OCI-LY3 (cell line): ENCODE data around the gene NME9.

ENCODE experiments used
- CTCF ChIP-seq: fragments of 200-600, 300-600 bp; sonication (generic); IDR thresholded peaks from 2 replicates; pipeline ENCODE4 v1.5.1; 2014; ENCODE audit warnings: antibody characterized with exemption, low read length, low read depth
- EZH2phosphoT487 ChIP-seq: fragments of 200-600 bp; shearing (Covaris generic); IDR thresholded peaks from 2 replicates; pipeline ENCODE4 v1.6.1; 2018; ENCODE audit warnings: antibody characterized with exemption, mixed run types, low read depth

GRCh38 chr3:138378331-138378730 is 48.7 kb upstream of the NME9 start:
- TF ChIP-seq CTCF (no peak), EZH2phosphoT487 (no peak)
